Measurements from ENCODE around the gene ZNF500.
"Not testable (repeated sequence)": the region's sequence is repeated elsewhere in the genome, so short reads cannot be mapped to it uniquely, and the experiment has no call there.

ZNF500 gene

GRCh38 chr16:4738370-4738769 is 28.6 kb downstream of the ZNF500 start:
- not testable (repeated sequence) for DNase-seq

GRCh38 chr16:4737545-4737944 is 29.4 kb downstream of the ZNF500 start:
- no peak for DNase-seq

- DNase-seq = no peak
These were observed 30.4 kb downstream of the ZNF500 start for GRCh38 chr16:4736546-4736945.

- peak; percentile 83 for DNase-seq
These were observed 32.0 kb downstream of the ZNF500 start for GRCh38 chr16:4734730-4735535.

GRCh38 chr16:4734063-4734729 is 32.8 kb downstream of the ZNF500 start, which contains the start of the genes ANKS3 and DNAAF8:
TSS of gene ANKS3 (minus strand) at chr16:4734271. CDS start at chr16:4730149, 4,122 bp downstream.
TSS of gene DNAAF8 (plus strand) at chr16:4734537. CDS start at chr16:4736515, 1,978 bp downstream.
- peak; percentile 98 for DNase-seq

GRCh38 chr16:4733747-4734062 is 33.3 kb downstream of the ZNF500 start:
- DNase-seq = no peak

- no peak for DNase-seq
These were observed 33.7 kb downstream of the ZNF500 start for GRCh38 chr16:4733211-4733742.

GRCh38 chr16:4729876-4730275 is 37.1 kb downstream of the ZNF500 start:
- no peak for DNase-seq

GRCh38 chr16:4728676-4729075 is 38.3 kb downstream of the ZNF500 start:
- no peak for DNase-seq

GRCh38 chr16:4726616-4727015 is 40.3 kb downstream of the ZNF500 start:
- no peak for DNase-seq

GRCh38 chr16:4724661-4725270 is 42.2 kb downstream of the ZNF500 start:
- DNase-seq = no peak

- no peak for DNase-seq
These were observed 43.7 kb downstream of the ZNF500 start for GRCh38 chr16:4723071-4723767.

- DNase-seq = no peak
These were observed 48.5 kb downstream of the ZNF500 start for GRCh38 chr16:4718466-4718865.

GRCh38 chr16:4714996-4715395 is 52.0 kb downstream of the ZNF500 start:
- DNase-seq = no peak

- no peak for DNase-seq
These were observed 53.1 kb downstream of the ZNF500 start for GRCh38 chr16:4713663-4714501.

GRCh38 chr16:4709481-4709880 is 57.5 kb downstream of the ZNF500 start:
- no peak for DNase-seq

GRCh38 chr16:4706871-4707270 is 60.1 kb downstream of the ZNF500 start:
- DNase-seq = no peak

- no peak for DNase-seq
These were observed 62.0 kb downstream of the ZNF500 start for GRCh38 chr16:4704913-4705312.

GRCh38 chr16:4704491-4704890 is 62.5 kb downstream of the ZNF500 start:
- no peak for DNase-seq

- DNase-seq = no peak
These were observed 63.1 kb downstream of the ZNF500 start for GRCh38 chr16:4703906-4704305.

GRCh38 chr16:4702466-4702808 is 64.5 kb downstream of the ZNF500 start:
- DNase-seq = no peak

GRCh38 chr16:4701791-4702465 is 65.0 kb downstream of the ZNF500 start:
- DNase-seq = no peak
